ENCODE data around the gene PTPRJ.

PTPRJ gene

GRCh38 chr11:48066881-48067800 is 86.8 kb downstream of the PTPRJ start:
- DNase-seq (ENCODE audit: low read depth) = no peak

GRCh38 chr11:48073031-48073861 is 92.9 kb downstream of the PTPRJ start:
- no peak for DNase-seq (ENCODE audit: low read depth)

GRCh38 chr11:48074425-48075181 is 94.2 kb downstream of the PTPRJ start:
- no peak for DNase-seq (ENCODE audit: low read depth)

- no peak for DNase-seq (ENCODE audit: low read depth)
Measured at GRCh38 chr11:48075637-48076036, 95.3 kb downstream of the PTPRJ start.

GRCh38 chr11:48077251-48077650 is 96.9 kb downstream of the PTPRJ start:
- DNase-seq (ENCODE audit: low read depth) = no peak

GRCh38 chr11:48078689-48079088 is 98.3 kb downstream of the PTPRJ start:
- DNase-seq (ENCODE audit: low read depth) = no peak

GRCh38 chr11:48079596-48079995 is 99.2 kb downstream of the PTPRJ start:
- DNase-seq (ENCODE audit: low read depth) = no peak

- DNase-seq (ENCODE audit: low read depth) = no peak
Measured at GRCh38 chr11:48080301-48080861, 100.0 kb downstream of the PTPRJ start.

GRCh38 chr11:48081151-48082010 is 101.0 kb downstream of the PTPRJ start:
- DNase-seq (ENCODE audit: low read depth) = no peak

GRCh38 chr11:48082771-48083170 is 102.4 kb downstream of the PTPRJ start:
- DNase-seq (ENCODE audit: low read depth) = no peak

- no peak for DNase-seq (ENCODE audit: low read depth)
Measured at GRCh38 chr11:48083421-48083820, 103.1 kb downstream of the PTPRJ start.

GRCh38 chr11:48085688-48086087 is 105.3 kb downstream of the PTPRJ start:
- DNase-seq (ENCODE audit: low read depth) = no peak

GRCh38 chr11:48087422-48087821 is 107.1 kb downstream of the PTPRJ start:
- no peak for DNase-seq (ENCODE audit: low read depth)

- no peak for DNase-seq (ENCODE audit: low read depth)
Measured at GRCh38 chr11:48087974-48088681, 107.8 kb downstream of the PTPRJ start.

GRCh38 chr11:48088682-48089050 is 108.3 kb downstream of the PTPRJ start:
- no peak for DNase-seq (ENCODE audit: low read depth)

- no peak for DNase-seq (ENCODE audit: low read depth)
Measured at GRCh38 chr11:48090174-48090573, 109.8 kb downstream of the PTPRJ start.

GRCh38 chr11:48091426-48092102 is 111.2 kb downstream of the PTPRJ start:
- no peak for DNase-seq (ENCODE audit: low read depth)

- DNase-seq (ENCODE audit: low read depth) = no peak
Measured at GRCh38 chr11:48093323-48093722, 113.0 kb downstream of the PTPRJ start.

GRCh38 chr11:48093795-48094642 is 113.7 kb downstream of the PTPRJ start:
- DNase-seq (ENCODE audit: low read depth) = no peak
